WTC11 (cell line): ENCODE measurements around the gene ROR2. TPM values are rescaled to one million over a fixed set of nuclear protein-coding genes. Genes with fewer than 3 reads are reported as not detected.

Experiments used
- ATAC-seq: fragments of 200-7000 bp; cut with Tn5 transposase; 2 replicates; pipeline ENCODE4 v1.10.0; 2021; ENCODE audit warnings: mild to moderate bottlenecking, moderate library complexity
- CTCF ChIA-PET: fragments of 300-600 bp; sonication (Branson Sonifier 250); formaldehyde crosslinking; loops from one replicate; lab custom pipeline; 2021; ENCODE audit warnings: antibody characterized with exemption; lab: Charles Lee
- POLR2A ChIA-PET: fragments of 350-600 bp; sonication (Branson Sonifier 250); formaldehyde crosslinking; loops from one replicate; lab custom pipeline; 2021; ENCODE audit warnings: antibody characterized with exemption; lab: Charles Lee
- DNase-seq: peaks from one replicate; pipeline ENCODE4 v3.0.0; 2021; ENCODE audit warnings: low spot score
- H3K27ac Mint-ChIP-seq: 2 replicates; pipeline ENCODE4 v1.8.0; 2021; ENCODE audit warnings: mixed read lengths
- H3K27me3 Mint-ChIP-seq: 2 replicates; pipeline ENCODE4 v1.8.0; 2021; ENCODE audit warnings: low read depth, mild to moderate bottlenecking, moderate library complexity, mixed read lengths
- H3K36me3 Mint-ChIP-seq: 2 replicates; pipeline ENCODE4 v1.8.0; 2021; ENCODE audit warnings: mixed read lengths
- H3K4me1 Mint-ChIP-seq: 2 replicates; pipeline ENCODE4 v1.8.0; 2022; ENCODE audit warnings: mixed read lengths
- H3K4me3 Mint-ChIP-seq: 2 replicates; pipeline ENCODE4 v1.8.0; 2021; ENCODE audit warnings: mild to moderate bottlenecking, moderate library complexity, mixed read lengths
- H3K9me3 Mint-ChIP-seq: 2 replicates; pipeline ENCODE4 v1.8.0; 2021; ENCODE audit warnings: mixed read lengths
- AR ChIP-seq: fragments of 250-450 bp; sonication (Bioruptor Pico); IDR thresholded peaks from 2 replicates; pipeline ENCODE4 v1.9.0; 2021; ENCODE audit warnings: mild to moderate bottlenecking
- ARID4B ChIP-seq: sonication (generic); formaldehyde crosslinking; IDR thresholded peaks from 2 replicates; pipeline ENCODE4 v1.8.0; 2023; ENCODE audit warnings: missing genetic modification reagents, mild to moderate bottlenecking, borderline replicate concordance
- ATF1 ChIP-seq: sonication (generic); formaldehyde crosslinking; IDR thresholded peaks from 2 replicates; pipeline ENCODE4 v1.8.1; 2023; ENCODE audit warnings: mild to moderate bottlenecking, moderate library complexity, missing genetic modification reagents
- ATF6 ChIP-seq: sonication (generic); formaldehyde crosslinking; IDR thresholded peaks from 2 replicates; pipeline ENCODE4 v1.8.1; 2023; ENCODE audit warnings: mild to moderate bottlenecking, missing genetic modification reagents
- CREM ChIP-seq: sonication (generic); formaldehyde crosslinking; IDR thresholded peaks from 2 replicates; pipeline ENCODE4 v1.8.1; 2022; ENCODE audit warnings: mild to moderate bottlenecking, missing genetic modification reagents, moderate library complexity
- CTCF ChIP-seq: fragments of 200-600 bp; IDR thresholded peaks from 2 replicates; pipeline ENCODE4 v1.8.0; 2022; ENCODE audit warnings: antibody characterized with exemption
- ELF4 ChIP-seq: sonication (generic); formaldehyde crosslinking; IDR thresholded peaks from 2 replicates; pipeline ENCODE4 v1.8.1; 2022; ENCODE audit warnings: low read depth, mild to moderate bottlenecking, moderate library complexity, missing genetic modification reagents
- FOXK1 ChIP-seq: sonication (generic); formaldehyde crosslinking; IDR thresholded peaks from 2 replicates; pipeline ENCODE4 v1.8.0; 2022; ENCODE audit warnings: mild to moderate bottlenecking, moderate library complexity, missing genetic modification reagents
- HMGXB4 ChIP-seq: sonication (generic); formaldehyde crosslinking; IDR thresholded peaks from 2 replicates; pipeline ENCODE4 v1.8.1; 2023; ENCODE audit warnings: mild to moderate bottlenecking, moderate library complexity, missing genetic modification reagents
- NFE2L1 ChIP-seq: sonication (generic); formaldehyde crosslinking; IDR thresholded peaks from 2 replicates; pipeline ENCODE4 v1.8.1; 2023; ENCODE audit warnings: missing genetic modification reagents
- NFYB ChIP-seq: sonication (generic); formaldehyde crosslinking; conservative IDR thresholded peaks from 2 replicates; pipeline ENCODE4 v1.8.0; 2022; ENCODE audit warnings: low read depth, missing genetic modification reagents
- USF1 ChIP-seq: sonication (generic); formaldehyde crosslinking; IDR thresholded peaks from 2 replicates; pipeline ENCODE4 v1.8.0; 2022; ENCODE audit warnings: mild to moderate bottlenecking, missing genetic modification reagents
- USF2 ChIP-seq: sonication (generic); formaldehyde crosslinking; IDR thresholded peaks from 2 replicates; pipeline ENCODE4 v1.8.1; 2023; ENCODE audit warnings: mild to moderate bottlenecking, missing genetic modification reagents, moderate library complexity
- ZNF317 ChIP-seq: sonication (generic); formaldehyde crosslinking; IDR thresholded peaks from 2 replicates; pipeline ENCODE4 v1.8.1; 2023; ENCODE audit warnings: low read depth, mild to moderate bottlenecking, moderate library complexity, missing genetic modification reagents, borderline replicate concordance
- ZNF396 ChIP-seq: fragments of 250-450 bp; sonication (Bioruptor Pico); IDR thresholded peaks from 2 replicates; pipeline ENCODE4 v1.8.0; 2021; ENCODE audit warnings: mild to moderate bottlenecking, moderate library complexity, borderline replicate concordance
- ZNF423 ChIP-seq: fragments of 250-450 bp; sonication (Bioruptor Pico); IDR thresholded peaks from 2 replicates; pipeline ENCODE4 v2.1.2; 2022; ENCODE audit warnings: mild to moderate bottlenecking, moderate library complexity
- total RNA-seq: library from RNA; stranded (reverse); gene quantifications from 3 replicates; pipeline ENCODE4 v1.2.3, GENCODE V29; 2021

Gene ROR2
- total RNA-seq, 1 experiment from 2014 or later = 19.8 TPM

- no peak for TF ChIP-seq ARID4B
- no peak for TF ChIP-seq HMGXB4 (CRISPR knock-in tag)
- TF ChIP-seq ZNF423 (CRISPR knock-in tag) = no peak
- no peak for TF ChIP-seq CREM (CRISPR knock-in tag)
These were observed 41.8 kb downstream of the ROR2 start (continued) for GRCh38 chr9:91908293-91908623.

GRCh38 chr9:91907484-91908292 is 42.3 kb downstream of the ROR2 start:
- H3K27ac Mint-ChIP-seq = no peak overlapping the region
- no peak for TF ChIP-seq ZNF423 (CRISPR knock-in tag)
- TF ChIP-seq NFYB (CRISPR knock-in tag) = no peak
- no peak for TF ChIP-seq FOXK1 (CRISPR knock-in tag)
- TF ChIP-seq ATF1 (CRISPR knock-in tag) = no peak
- TF ChIP-seq ZNF317 (CRISPR knock-in tag) = no peak
- TF ChIP-seq CTCF = no peak
- no peak for TF ChIP-seq ELF4 (CRISPR knock-in tag)
- no peak for TF ChIP-seq USF2 (CRISPR knock-in tag)
- TF ChIP-seq ATF6 (CRISPR knock-in tag) = no peak
- no peak for TF ChIP-seq NFE2L1 (CRISPR knock-in tag)
- TF ChIP-seq AR (CRISPR knock-in tag) = no peak
- no peak for TF ChIP-seq USF1
- no peak for TF ChIP-seq ZNF396 (CRISPR knock-in tag)
- DNase-seq (no peak), ATAC-seq (no peak)
- no peaks in the 10 kb centered on the region for H3K36me3 Mint-ChIP-seq
- H3K4me3 Mint-ChIP-seq = no peak overlapping the region
- peaks cover 41% of the 10 kb centered on the region for H3K4me1 Mint-ChIP-seq
- POLR2A ChIA-PET = interaction anchor here (0.6 kb wide), 1 partner anchor 62 kb away, joined by 3 read pairs; no protein-coding TSS in a partner anchor
- H3K9me3 Mint-ChIP-seq = no peaks in the 10 kb centered on the region
- CTCF ChIA-PET = interaction anchor here (1.1 to 1.2 kb wide), 2 partner anchors 43 to 149 kb away, joined by 3 to 4 read pairs; no protein-coding TSS in a partner anchor
- peaks cover 18% of the 10 kb centered on the region for H3K27me3 Mint-ChIP-seq
